NCI-H1436 (cell line): Measurements from ENCODE around the gene UBE2QL1.

Experiments used
- DNase-seq: peaks from one replicate; lab custom pipeline; 2025; lab: John Stamatoyannopoulos, UW

UBE2QL1 gene, protein sequence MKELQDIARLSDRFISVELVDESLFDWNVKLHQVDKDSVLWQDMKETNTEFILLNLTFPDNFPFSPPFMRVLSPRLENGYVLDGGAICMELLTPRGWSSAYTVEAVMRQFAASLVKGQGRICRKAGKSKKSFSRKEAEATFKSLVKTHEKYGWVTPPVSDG

GRCh38 chr5:6448622-6449464, at the start of gene UBE2QL1:
Gene UBE2QL1 (plus strand): TSS chr5:6448859. CDS start chr5:6448894, 35 bp downstream.
- DNase-seq = peak; percentile 27

GRCh38 chr5:6399980-6400910, 48.4 kb upstream of the UBE2QL1 start:
- DNase-seq = no peak

- DNase-seq = no peak
Measured at GRCh38 chr5:6401410-6401809, 47.2 kb upstream of the UBE2QL1 start.

DNA sequence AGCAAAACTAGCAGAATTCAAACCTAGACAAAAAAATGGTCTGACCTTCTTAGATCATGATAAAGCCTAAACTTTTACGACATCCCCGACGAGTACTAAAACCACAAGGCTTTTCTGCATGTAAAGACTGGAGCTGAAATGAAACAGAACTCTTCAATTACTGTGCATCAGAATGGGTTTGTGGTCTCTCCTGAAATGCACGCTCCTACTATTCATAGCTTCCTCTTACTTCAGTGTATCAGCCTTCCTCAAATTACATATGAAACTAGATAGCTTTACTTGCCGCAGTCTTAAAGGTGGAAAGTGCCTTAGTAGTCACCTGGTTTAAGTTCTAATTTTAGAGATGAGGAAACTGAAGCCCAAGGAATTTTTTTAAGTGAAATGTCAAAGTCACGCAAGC, 45.7 kb upstream of the UBE2QL1 start:
- DNase-seq = no peak

- DNase-seq = no peak
Measured at GRCh38 chr5:6403416-6403815, 45.2 kb upstream of the UBE2QL1 start.

DNA sequence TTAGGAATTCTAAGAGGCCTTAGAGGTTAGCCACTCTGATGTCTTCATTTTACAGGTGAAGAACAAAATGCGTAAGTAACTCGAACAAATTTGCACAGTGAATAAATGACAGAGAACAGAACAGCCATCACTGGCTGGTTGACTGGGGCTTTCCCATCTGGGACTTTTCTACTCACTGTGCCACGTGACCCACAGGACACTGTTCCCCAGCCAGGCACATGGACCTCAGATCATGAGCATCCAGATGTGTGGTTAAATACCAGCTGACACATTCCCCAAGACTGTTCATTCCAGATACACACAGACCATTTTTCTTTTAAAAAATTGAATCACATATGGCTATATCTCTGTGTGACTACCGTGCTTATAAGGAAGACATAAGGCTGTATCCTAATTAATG, 44.5 kb upstream of the UBE2QL1 start:
- DNase-seq = no peak

DNA sequence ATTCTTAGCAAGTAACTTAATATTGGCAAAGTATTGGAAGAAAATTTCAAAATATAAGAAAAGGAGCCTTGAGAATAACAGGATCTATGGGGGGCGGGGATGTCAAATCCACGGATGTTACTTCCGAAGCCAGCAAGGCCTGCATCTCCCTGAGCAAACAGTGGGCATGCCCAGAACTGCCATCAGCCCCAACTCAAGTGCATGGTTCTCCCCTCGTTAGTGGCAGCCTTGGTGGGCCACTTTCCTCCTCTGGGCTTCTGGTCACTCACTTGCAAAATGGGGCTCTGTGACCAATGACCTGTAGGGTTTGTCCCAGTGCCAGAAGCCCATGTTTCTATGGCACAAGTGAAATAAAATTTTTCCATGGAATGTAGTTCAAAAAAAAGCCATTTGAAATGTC, 43.1 kb upstream of the UBE2QL1 start:
- DNase-seq = no peak

GRCh38 chr5:6407558-6408259, 41.0 kb upstream of the UBE2QL1 start:
- no peak for DNase-seq

DNA sequence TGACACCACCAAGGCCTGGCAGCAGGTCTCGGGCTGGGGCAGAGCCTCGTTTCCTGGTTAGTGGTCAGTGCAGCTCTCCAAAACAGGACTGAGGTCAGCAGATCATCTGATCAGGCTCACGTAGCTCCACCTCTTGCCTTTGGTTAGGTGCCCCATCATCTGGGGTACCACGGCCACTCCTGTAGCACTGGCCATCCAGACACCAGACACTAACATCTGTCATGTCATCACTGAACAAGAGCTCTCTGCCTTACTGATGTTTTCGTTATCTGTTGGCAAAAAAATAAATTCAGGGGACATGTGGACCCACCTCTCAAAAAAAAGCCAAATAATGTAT, 40.4 kb upstream of the UBE2QL1 start:
- DNase-seq = no peak

DNA sequence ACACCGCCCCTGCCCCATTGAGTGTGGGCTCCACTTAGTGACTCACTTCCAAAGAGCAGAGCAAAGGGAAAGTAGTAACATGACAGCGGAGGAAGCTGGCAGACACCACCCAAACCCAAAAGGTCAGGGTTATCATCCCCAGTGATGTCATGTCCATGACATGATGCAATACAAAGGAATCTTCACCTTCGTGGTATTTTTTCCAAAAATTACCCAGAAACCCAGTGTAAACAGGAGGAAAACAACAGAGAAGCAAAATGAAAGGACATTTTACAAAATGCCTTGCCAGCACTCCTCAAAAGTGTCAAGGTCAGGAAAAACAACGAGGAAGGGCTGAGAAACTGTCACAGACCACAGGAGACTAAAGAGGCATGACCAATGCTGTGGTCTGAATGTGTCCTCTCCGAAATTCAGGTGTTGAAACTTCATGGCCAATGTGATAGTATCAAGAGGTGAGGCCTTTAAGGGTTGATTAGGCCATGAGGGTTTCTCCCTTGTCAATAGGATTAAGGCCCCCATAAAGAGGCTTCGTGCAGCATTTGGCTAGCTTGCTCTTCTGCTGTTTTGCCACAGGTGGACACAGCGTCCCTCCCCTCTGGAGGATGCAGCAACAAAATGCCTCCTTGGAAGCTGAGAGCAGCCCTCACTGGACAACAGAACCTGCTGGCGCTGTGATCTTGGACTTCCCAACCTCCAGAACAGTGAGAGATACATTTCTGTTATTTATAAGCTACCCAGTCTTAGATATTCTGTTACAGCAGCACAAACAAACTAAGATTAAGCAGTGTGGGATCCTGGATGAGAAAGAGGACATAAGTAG, 39.8 kb upstream of the UBE2QL1 start:
- DNase-seq = no peak

- DNase-seq = no peak
Measured at GRCh38 chr5:6410421-6410820, 38.2 kb upstream of the UBE2QL1 start.

GRCh38 chr5:6411141-6411540, 37.5 kb upstream of the UBE2QL1 start:
- no peak for DNase-seq

DNA sequence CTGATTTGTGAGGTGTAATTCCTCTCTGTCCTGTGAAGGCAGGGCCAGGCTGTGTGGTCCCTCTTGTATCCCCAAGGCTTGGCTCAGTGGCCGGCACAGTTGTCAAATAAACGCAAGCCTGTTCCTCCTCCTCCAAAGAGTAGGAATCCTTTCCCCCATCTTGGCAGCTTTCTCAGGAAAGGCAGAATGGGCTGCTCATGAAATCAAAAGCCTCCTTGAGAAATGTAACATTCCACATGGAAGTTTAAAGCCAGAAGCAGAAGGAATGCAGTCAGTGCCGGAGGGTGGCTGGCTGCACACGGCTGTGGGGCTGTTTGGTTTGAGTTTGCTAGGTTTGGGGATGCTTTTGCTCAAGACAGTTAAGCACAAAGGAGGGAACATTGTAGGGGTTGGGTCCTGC, 35.8 kb upstream of the UBE2QL1 start:
- no peak for DNase-seq

DNA sequence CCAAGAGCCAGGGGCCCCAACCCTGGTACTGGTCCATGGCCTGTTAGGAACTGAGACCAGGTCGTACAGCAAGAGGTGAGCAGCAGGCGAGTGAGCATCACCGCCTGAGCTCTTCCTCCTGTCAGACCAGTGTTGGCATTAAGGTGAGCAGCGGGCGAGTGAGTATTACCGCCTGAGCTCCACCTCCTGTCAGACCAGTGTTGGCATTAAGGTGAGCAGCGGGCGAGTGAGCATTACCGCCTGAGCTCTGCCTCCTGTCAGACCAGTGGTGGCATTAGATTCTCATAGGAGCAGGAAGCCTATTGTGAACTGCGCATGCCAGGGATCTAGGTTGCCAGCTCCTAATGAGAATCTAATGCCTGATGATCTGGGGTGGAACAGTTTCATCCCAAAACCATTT, 31.0 kb upstream of the UBE2QL1 start:
- DNase-seq = no peak

DNA sequence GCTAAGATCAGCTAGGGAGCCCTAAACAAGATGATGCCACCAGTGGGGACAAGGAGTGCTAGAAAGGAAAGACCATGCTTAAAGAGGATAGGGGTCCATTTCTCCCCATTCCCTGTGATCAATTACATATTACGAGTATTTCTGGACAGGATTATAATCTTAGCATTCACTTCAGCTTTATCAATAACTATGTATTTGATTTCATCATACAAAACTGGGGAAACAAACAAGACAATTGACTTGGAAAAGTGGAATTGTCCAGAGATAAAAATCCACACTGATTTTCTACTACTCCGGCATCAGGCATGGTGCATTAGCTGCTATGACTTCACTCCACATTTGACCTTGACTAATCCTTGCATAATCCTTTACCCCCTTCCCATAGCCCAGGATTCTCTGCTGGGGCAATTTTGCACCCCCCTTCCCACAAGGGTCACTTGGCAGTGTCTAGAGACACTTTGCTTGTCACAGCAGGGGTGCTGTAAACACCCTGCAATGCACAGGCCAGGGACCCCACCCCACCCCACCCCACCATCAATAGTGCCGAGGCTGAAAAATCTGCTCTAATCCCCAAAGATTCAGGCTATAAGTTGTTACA, 29.9 kb upstream of the UBE2QL1 start:
- no peak for DNase-seq

- peak; percentile 82 for DNase-seq
Measured at GRCh38 chr5:6419340-6419852, 29.3 kb upstream of the UBE2QL1 start.

GRCh38 chr5:6423327-6424109, 25.1 kb upstream of the UBE2QL1 start:
- DNase-seq = no peak

DNA sequence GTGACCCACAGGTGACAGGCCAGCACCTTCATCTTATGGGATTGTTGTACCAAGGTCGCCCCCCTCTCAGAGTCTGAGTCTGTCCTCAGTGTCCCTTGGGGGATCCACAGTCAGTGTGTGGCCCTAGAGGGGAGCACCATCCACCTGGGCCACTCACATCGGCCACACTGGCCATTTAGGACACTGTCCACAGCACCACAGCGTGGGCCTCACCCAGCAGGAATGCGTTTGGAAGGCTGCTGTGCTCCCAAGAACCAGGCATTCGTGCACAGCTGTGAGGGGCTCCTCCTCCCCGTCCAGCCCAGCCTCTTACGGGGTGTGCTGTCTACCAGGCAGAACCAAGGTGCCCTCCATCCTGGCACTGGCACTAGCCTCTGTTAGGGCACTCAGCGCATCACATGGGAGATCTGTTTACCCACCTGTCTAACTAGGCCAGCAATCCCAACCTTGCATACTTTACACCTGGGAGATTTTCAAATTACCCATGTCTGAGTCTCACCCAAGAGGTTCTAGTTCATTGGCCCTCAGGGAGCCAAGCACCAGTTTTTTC, 24.5 kb upstream of the UBE2QL1 start:
- peak; percentile 17 for DNase-seq

DNA sequence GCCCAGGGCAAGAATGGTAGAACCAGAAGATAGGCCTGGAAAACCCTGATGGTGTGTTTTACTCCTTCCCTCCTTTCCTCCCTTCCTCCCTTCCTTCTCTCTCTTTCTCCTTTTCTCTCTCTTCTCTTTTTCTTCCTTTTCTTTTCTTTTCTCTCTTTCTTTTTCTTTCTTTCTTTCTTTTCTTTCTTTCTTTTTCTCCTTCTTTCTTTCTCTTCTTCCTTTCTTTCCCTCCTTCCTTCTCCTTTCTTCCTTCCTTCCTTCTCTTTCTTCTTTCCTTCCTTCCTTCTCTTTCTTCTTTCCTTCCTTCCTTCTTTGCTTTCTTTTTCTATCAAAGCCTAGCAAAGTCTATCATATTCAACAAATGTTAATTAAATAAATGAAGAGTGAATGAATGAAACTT, 24.0 kb upstream of the UBE2QL1 start:
- no peak for DNase-seq

GRCh38 chr5:6427694-6428093, 21.0 kb upstream of the UBE2QL1 start:
- DNase-seq = no peak
